Stimulated activated CD8-positive, alpha-beta memory T cell treated with anti-CD3 and anti-CD28 coated beads, Interleukin-12 subunit alpha, Interleukin-12 subunit beta, amount 100 ng/mL, for 24 hours (primary cell): Measurements from ENCODE around the gene RNASEH1.

ENCODE experiments used
- DNase-seq: peaks from one replicate; pipeline ENCODE4 v3.0.0-alpha.2; 2020; ENCODE audit errors: extremely low read depth

The RNASEH1 gene

GRCh38 chr2:3558205-3559014 is at the start of gene RNASEH1:
TSS of gene RNASEH1 (minus strand) at chr2:3558333. CDS start at chr2:3558260, 73 bp downstream.
- DNase-seq, result peak; percentile 97

GRCh38 chr2:3606370-3607201 is 48.5 kb upstream of the RNASEH1 start:
- no peak for DNase-seq

- DNase-seq, result no peak
Measured at GRCh38 chr2:3606028-3606369, 47.9 kb upstream of the RNASEH1 start.

GRCh38 chr2:3604991-3605961 is 47.1 kb upstream of the RNASEH1 start:
- DNase-seq, result no peak

- DNase-seq, result no peak
Measured at GRCh38 chr2:3604207-3604877, 46.2 kb upstream of the RNASEH1 start.

GRCh38 chr2:3603536-3604206 is 45.5 kb upstream of the RNASEH1 start:
- DNase-seq, result no peak

- no peak for DNase-seq
Measured at GRCh38 chr2:3602553-3603339, 44.6 kb upstream of the RNASEH1 start.

- no peak for DNase-seq
Measured at GRCh38 chr2:3601561-3602271, 43.6 kb upstream of the RNASEH1 start.

GRCh38 chr2:3600256-3600855 is 42.2 kb upstream of the RNASEH1 start:
- DNase-seq, result no peak

GRCh38 chr2:3598912-3599854 is 41.0 kb upstream of the RNASEH1 start:
- DNase-seq, result no peak

- no peak for DNase-seq
Measured at GRCh38 chr2:3598197-3598910, 40.2 kb upstream of the RNASEH1 start.

- no peak for DNase-seq
Measured at GRCh38 chr2:3597567-3597966, 39.4 kb upstream of the RNASEH1 start.

- no peak for DNase-seq
Measured at GRCh38 chr2:3596901-3597417, 38.8 kb upstream of the RNASEH1 start.

- no peak for DNase-seq
Measured at GRCh38 chr2:3595985-3596384, 37.9 kb upstream of the RNASEH1 start.

- no peak for DNase-seq
Measured at GRCh38 chr2:3595404-3595803, 37.3 kb upstream of the RNASEH1 start.

- no peak for DNase-seq
Measured at GRCh38 chr2:3594493-3595281, 36.6 kb upstream of the RNASEH1 start, which contains the start of gene COLEC11. TSS of gene COLEC11 (plus strand) at chr2:3595112. CDS start at chr2:3604341, 9,229 bp downstream.
